K562 (cell line): ENCODE measurements around the gene MSI1. TPM values are rescaled to one million over a fixed set of nuclear protein-coding genes. Genes with fewer than 3 reads are reported as not detected.

Source experiments
- ATF3 ChIP-seq, 2 experiments: fragments of 450-650 bp in 1 of 2; sonication (generic) in 1 of 2; formaldehyde crosslinking in 1 of 2; IDR thresholded peaks in 1 of 2; conservative IDR thresholded peaks in 1 of 2; 2 replicates each; pipeline versions ENCODE4 v1.6.1 to v1.8.1; 2016 to 2023; ENCODE audit warnings: mild to moderate bottlenecking in 2 of 2, moderate library complexity in 2 of 2, inconsistent platforms in 1 of 2, missing genetic modification reagents in 1 of 2
- ESRRB ChIP-seq: fragments of 250-450 bp; sonication (Bioruptor Pico); IDR thresholded peaks from 2 replicates; pipeline ENCODE4 v1.5.0; 2020; ENCODE audit warnings: mild to moderate bottlenecking, moderate library complexity, borderline replicate concordance
- GABPA ChIP-seq: fragments of 200-800 bp; sonication (Bioruptor generic); conservative IDR thresholded peaks from 2 replicates; pipeline ENCODE4 v1.6.1; 2016; ENCODE audit warnings: low read depth, missing genetic modification characterization, missing compliant biosample characterization
- GATA2 ChIP-seq: sonication (generic); formaldehyde crosslinking; IDR thresholded peaks from 2 replicates; pipeline ENCODE4 v1.4.0; 2020; ENCODE audit warnings: mild to moderate bottlenecking, missing genetic modification reagents
- HCFC1 ChIP-seq: IDR thresholded peaks from 2 replicates; pipeline ENCODE4 v1.6.1; 2012; ENCODE audit warnings: low read depth, low read length, improper control_type of control experiment
- JUND ChIP-seq, 2 experiments: IDR thresholded peaks; 2 replicates in 1 of 2; 3 replicates in 1 of 2; pipeline ENCODE4 v1.6.1; 2011; ENCODE audit warnings: borderline replicate concordance in 2 of 2, low read depth in 2 of 2, low read length in 2 of 2, improper control_type of control experiment in 1 of 2, missing biosample characterization in 1 of 2, missing genetic modification characterization in 1 of 2, missing genetic modification reagents in 1 of 2
- LARP7 ChIP-seq: fragments of 450-650 bp; IDR thresholded peaks from 2 replicates; pipeline ENCODE4 v1.6.1; 2016
- NFIC ChIP-seq: fragments of 450-650 bp; IDR thresholded peaks from 2 replicates; pipeline ENCODE4 v1.6.1; 2017; ENCODE audit warnings: mild to moderate bottlenecking, inconsistent platforms
- NR2C1 ChIP-seq, 2 experiments: fragments of 450-650 bp; IDR thresholded peaks; 2 replicates each; pipeline ENCODE4 v1.6.1; 2017; ENCODE audit warnings: mild to moderate bottlenecking in 2 of 2, antibody characterized with exemption in 1 of 2, inconsistent platforms in 1 of 2, missing compliant biosample characterization in 1 of 2, missing genetic modification characterization in 1 of 2
- PURB ChIP-seq: sonication (generic); formaldehyde crosslinking; IDR thresholded peaks from 2 replicates; pipeline ENCODE4 v1.9.0; 2021; ENCODE audit warnings: low read depth, mild to moderate bottlenecking, missing genetic modification reagents
- RNF219 ChIP-seq: fragments of 250-450 bp; sonication (Bioruptor Pico); IDR thresholded peaks from 2 replicates; pipeline ENCODE4 v1.5.0; 2022; ENCODE audit warnings: mild to moderate bottlenecking
- RUNX1 ChIP-seq: sonication (generic); IDR thresholded peaks from 2 replicates; pipeline ENCODE4 v1.6.1; 2016; ENCODE audit warnings: antibody characterized with exemption, low read depth
- SIRT6 ChIP-seq: IDR thresholded peaks from one replicate; pipeline ENCODE4 v1.6.1; 2012; ENCODE audit warnings: low read depth, mild to moderate bottlenecking, control low read depth, inconsistent platforms, low read length, moderate library complexity
- STAG1 ChIP-seq: sonication (generic); formaldehyde crosslinking; IDR thresholded peaks from 2 replicates; pipeline ENCODE4 v1.5.0; 2020; ENCODE audit warnings: missing genetic modification reagents, borderline replicate concordance
- TFAP4 ChIP-seq: sonication (generic); formaldehyde crosslinking; IDR thresholded peaks from 2 replicates; pipeline ENCODE4 v1.8.0; 2022; ENCODE audit warnings: missing genetic modification reagents, mild to moderate bottlenecking, moderate library complexity, borderline replicate concordance
- ZFP36 ChIP-seq: fragments of 150-350 bp; IDR thresholded peaks from 2 replicates; pipeline ENCODE4 v1.6.1; 2018; ENCODE audit warnings: low read length, low read depth; ENCODE audit not compliant: partially characterized antibody
- ZKSCAN1 ChIP-seq: fragments of 150-350 bp; IDR thresholded peaks from 2 replicates; pipeline ENCODE4 v1.6.1; 2016; ENCODE audit warnings: low read depth, low read length
- ZNF184 ChIP-seq: sonication (generic); formaldehyde crosslinking; IDR thresholded peaks from 2 replicates; pipeline ENCODE4 v1.5.0; 2020; ENCODE audit warnings: missing genetic modification reagents
- ZNF212 ChIP-seq: fragments of 450-650 bp; formaldehyde crosslinking; IDR thresholded peaks from 2 replicates; pipeline ENCODE4 v1.4.0; 2020; ENCODE audit warnings: mild to moderate bottlenecking
- ZNF431 ChIP-seq: sonication (generic); formaldehyde crosslinking; IDR thresholded peaks from 2 replicates; pipeline ENCODE4 v1.8.0; 2022; ENCODE audit warnings: mild to moderate bottlenecking, missing genetic modification reagents
- ZNF551 ChIP-seq: fragments of 250-450 bp; sonication (Bioruptor Pico); IDR thresholded peaks from 2 replicates; pipeline ENCODE4 v1.5.0; 2021; ENCODE audit warnings: mild to moderate bottlenecking, moderate library complexity
- ZNF668 ChIP-seq: fragments of 250-450 bp; sonication (Bioruptor Pico); IDR thresholded peaks from 2 replicates; pipeline ENCODE4 v1.8.0; 2022; ENCODE audit warnings: mild to moderate bottlenecking, inconsistent platforms
- polyA plus RNA-seq, 8 experiments: library from polyadenylated mRNA; depleted of rRNA in 4 of 8; stranded (reverse) in 5 of 8; unstranded in 3 of 8; fragments of >200 nt; fragmentation: Nextera tagmentation in 2 of 8; fragmentation: Illumina TruSeq in 1 of 8; extraction: Ambion mirVana in 2 of 8; extraction: Trizol in 1 of 8; gene quantifications; 2 replicates each; pipeline versions ENCODE4 v1.2.1 to v1.2.3, GENCODE V29; 2011 to 2014; ENCODE audit warnings: inconsistent platforms in 1 of 8, missing spikeins in 1 of 8
- total RNA-seq, 7 experiments: library from RNA; depleted of rRNA in 6 of 7; stranded (reverse); fragments of >200 nt in 6 of 7; fragmentation: Illumina TruSeq in 2 of 7; extraction: Trizol in 2 of 7; gene quantifications; 2 replicates each; pipeline versions ENCODE4 v1.2.1 to v1.2.3, GENCODE V29; 2011 to 2021; ENCODE audit warnings: low replicate concordance in 1 of 7
- TF ChIP-seq, protein P1 (sequence below): fragments of 450-650 bp; IDR thresholded peaks from 2 replicates; pipeline ENCODE4 v1.6.1; 2016; ENCODE audit warnings: antibody characterized with exemption

Gene MSI1
- total and polyA plus RNA-seq, 9 of the 15 experiments (the other 6 are each of a cell fraction or from before 2014, with no cell fraction given) = 0.16 TPM; not detected in 8

DNA sequence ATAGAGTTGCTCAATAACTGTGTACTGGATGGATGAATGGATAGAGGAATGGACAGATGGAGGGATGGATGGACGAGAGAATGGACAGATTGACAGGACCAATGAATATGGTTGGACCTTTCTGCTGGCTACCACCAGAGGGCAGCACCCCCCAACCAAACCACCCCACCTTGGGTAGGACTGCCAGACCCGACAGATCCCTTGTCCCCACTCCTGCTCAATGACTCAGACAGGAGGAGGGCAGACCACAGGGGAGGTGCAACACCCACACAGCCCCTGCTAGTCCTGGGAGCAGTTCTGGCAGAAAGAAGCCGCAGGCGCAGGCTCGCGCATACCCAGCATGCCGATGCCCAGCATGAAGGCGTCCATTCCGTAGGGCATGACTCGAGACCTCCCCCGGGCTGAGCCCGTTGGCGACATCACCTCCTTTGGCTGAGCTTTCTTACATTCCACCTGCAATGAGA, 12.4 kb downstream of the MSI1 start (continued):
- TF ChIP-seq, protein P1, sequence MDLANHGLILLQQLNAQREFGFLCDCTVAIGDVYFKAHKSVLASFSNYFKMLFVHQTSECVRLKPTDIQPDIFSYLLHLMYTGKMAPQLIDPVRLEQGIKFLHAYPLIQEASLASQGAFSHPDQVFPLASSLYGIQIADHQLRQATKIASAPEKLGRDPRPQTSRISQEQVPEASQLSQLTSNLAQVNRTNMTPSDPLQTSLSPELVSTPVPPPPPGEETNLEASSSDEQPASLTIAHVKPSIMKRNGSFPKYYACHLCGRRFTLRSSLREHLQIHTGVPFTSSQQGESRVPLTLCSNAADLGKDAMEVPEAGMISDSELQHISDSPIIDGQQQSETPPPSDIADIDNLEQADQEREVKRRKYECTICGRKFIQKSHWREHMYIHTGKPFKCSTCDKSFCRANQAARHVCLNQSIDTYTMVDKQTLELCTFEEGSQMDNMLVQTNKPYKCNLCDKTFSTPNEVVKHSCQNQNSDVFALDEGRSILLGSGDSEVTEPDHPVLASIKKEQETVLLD = no peak
- TF ChIP-seq JUND (IDR thresholded peaks at IDR 0.05; ENCODE audit: borderline replicate concordance, low read depth, low read length) = peak; percentile 91
- peak; percentile 89; the same call in 2 of the 3 replicates for TF ChIP-seq JUND (tag; IDR thresholded peaks at IDR 0.05; ENCODE audit: borderline replicate concordance, low read depth, low read length)
- TF ChIP-seq ZKSCAN1 = 0 out of 2 replicates have a peak, but pooled peaks have one; percentile 18
- no peak for TF ChIP-seq GABPA (tag)
- TF ChIP-seq NFIC = no peak
- no peak for TF ChIP-seq ESRRB
- peak; percentile 72; the same call in 1 of the 2 replicates for TF ChIP-seq TFAP4
- TF ChIP-seq ZFP36 = peak; percentile 11
- TF ChIP-seq ZNF212 = no peak
- peak; percentile 86; the same call in 1 of the 2 replicates for TF ChIP-seq STAG1 (CRISPR knock-in tag)
- TF ChIP-seq PURB (CRISPR knock-in tag) = no peak
- TF ChIP-seq GATA2 = no peak
- no peak for TF ChIP-seq LARP7
- no peak for TF ChIP-seq RUNX1
- TF ChIP-seq ATF3 (IDR thresholded peaks at IDR 0.05) = peak; percentile 82
- 0 out of 2 replicates have a peak, but pooled peaks have one; percentile 27 for TF ChIP-seq ATF3 (CRISPR knock-in tag; conservative IDR thresholded peaks at IDR 0.05)
- no peak for TF ChIP-seq SIRT6
- TF ChIP-seq ZNF184 (CRISPR knock-in tag) = no peak
- 0 out of 2 replicates have a peak, but pooled peaks have one; percentile 16 for TF ChIP-seq HCFC1
- no peak for TF ChIP-seq RNF219 (CRISPR knock-in tag)
- no peak for TF ChIP-seq ZNF431 (CRISPR knock-in tag)
- no peak for TF ChIP-seq NR2C1 (IDR thresholded peaks at IDR 0.05)
- TF ChIP-seq NR2C1 (tag; IDR thresholded peaks at IDR 0.05) = no peak
- no peak for TF ChIP-seq ZNF551 (CRISPR knock-in tag)
- TF ChIP-seq ZNF668 = no peak
